ENCODE results near the gene RBP2.

RBP2 gene

DNA sequence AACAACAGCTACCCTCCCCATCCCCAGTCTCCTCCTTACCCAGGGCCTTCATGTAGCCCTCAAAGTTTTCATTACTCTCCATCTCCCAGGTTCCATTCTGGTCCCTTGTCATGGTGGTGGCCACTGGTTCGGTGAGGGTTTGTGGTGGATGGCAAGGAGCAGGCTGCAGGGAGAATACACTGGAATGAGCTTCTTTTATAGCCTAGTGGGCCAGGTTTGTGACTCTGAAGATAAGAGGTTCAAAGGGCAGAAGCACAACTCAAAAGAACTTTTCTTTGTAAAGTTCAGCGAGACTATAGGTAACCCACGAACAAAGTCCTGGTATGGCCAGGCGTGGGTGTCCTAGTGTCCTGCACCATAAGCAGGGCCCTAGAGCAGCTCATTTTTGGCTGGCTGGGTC lies at the start of gene RBP2:
Gene RBP2, minus strand, starts transcription at position 169 of the 400 bp plus-strand sequence. Its CDS starts 57 bp downstream, at position 112.
- DNase-seq: no peak

- no peak for DNase-seq
These were observed 48.7 kb upstream of the RBP2 start for GRCh38 chr3:139524841-139525636.

DNA sequence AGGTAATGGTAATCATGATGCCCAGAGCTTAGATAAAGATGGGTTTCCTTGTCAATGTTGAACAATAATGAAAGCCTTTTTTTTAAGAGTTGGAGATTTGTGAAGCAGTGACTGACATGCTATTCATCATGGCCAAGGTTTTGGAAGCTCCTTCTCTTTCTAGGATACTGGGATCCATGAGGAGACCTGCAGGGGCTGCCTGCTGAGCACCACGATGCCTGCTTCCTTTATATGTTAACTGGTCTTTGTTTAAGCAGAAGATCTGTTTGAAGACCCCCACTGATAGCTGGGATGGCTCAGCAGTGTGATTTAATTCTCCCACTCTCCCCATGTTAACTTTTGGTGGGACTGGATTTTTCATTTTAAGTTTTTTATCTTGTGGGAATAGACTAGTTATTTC lies 47.4 kb upstream of the RBP2 start:
- no peak for DNase-seq

- no peak for DNase-seq
These were observed 46.9 kb upstream of the RBP2 start for GRCh38 chr3:139523166-139523565.

DNA sequence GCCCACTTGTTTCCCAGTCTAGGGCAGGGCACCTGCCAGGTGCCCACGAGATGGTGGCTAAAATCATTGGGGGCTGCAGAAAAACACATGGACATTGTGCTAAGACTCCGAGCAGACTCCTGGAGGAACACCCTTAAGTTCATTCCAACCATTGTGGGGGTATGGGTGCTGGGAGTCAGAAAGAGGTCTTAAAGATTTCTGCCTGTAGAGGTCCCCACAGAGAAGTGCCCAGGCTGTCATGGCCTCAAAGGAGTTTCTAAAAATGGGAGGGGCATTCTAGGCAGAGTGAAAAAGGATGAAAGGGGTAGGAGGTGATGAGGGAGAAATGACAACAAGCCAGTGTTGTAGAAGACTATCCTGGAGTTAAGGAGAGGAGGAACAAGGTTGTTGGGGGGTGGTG lies 46.1 kb upstream of the RBP2 start:
- DNase-seq: no peak

DNA sequence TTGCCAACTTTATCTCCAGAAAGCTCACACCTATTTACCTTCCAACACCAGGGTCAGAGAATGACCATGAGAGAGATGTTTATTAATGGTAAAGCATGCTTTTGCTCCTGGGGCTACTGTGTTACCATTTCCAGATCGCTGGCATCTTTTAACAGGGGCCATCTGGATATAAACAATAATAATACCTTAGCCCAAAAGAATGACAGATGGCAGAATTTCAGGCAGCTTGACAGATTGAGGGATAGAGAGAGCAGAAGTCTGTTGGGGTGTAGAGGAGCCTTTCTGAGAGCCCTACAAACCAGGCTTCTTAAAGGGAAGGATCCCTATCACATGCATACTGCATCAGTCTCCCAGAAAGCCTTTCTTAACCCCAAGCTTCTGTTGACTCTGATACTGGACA lies 45.5 kb upstream of the RBP2 start:
- peak; percentile 89 for DNase-seq

GRCh38 chr3:139521144-139521543 lies 44.8 kb upstream of the RBP2 start:
- no peak for DNase-seq

- DNase-seq: no peak
These were observed 43.9 kb upstream of the RBP2 start for GRCh38 chr3:139519998-139520737.

DNA sequence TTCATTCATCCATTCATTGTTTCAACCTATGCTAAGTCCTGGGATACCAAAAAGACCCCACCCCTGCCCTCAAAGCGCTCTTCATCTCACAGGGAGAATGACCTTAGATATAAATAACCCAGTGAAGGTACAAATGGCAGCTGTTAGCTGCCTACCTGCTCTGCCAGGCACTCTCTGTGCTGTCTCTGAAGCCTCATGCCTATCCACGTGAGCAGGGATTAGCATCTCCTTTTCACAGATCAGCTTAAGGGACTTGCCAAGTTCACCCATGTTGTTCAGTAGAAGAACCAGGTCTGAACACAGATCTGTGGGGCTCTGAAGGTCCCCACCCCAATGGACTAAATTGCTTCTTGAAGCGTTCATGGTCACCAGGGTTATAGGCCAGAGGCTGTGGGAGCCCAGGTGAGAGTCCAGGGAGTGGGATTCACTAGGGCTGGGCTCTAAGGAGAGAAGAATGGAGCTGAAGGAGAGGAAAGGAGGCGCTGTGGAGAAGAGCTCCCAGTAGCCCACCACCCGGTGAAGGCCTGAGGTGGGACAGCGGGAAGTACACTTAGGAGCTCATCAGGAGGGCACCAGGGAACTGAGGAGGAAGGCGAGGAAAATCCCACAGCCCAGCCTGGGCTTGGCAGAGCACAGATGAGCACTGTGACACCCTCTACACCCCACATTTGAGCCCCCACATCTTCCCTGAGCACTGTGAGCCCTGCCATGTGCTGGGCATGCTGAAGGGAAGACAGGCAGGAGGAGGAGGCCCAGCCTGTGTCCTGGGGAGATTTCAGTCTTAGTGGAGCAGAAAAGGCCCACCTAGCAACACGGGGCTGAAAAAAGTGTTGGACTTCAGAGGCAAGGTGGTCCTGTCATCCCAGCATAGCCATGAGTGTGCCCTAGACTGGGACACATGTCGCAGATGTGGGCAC lies 42.9 kb upstream of the RBP2 start:
- no peak for DNase-seq

- DNase-seq: no peak
These were observed 42.0 kb upstream of the RBP2 start for GRCh38 chr3:139518306-139518705.

GRCh38 chr3:139517321-139518065 lies 41.2 kb upstream of the RBP2 start:
- no peak for DNase-seq

DNA sequence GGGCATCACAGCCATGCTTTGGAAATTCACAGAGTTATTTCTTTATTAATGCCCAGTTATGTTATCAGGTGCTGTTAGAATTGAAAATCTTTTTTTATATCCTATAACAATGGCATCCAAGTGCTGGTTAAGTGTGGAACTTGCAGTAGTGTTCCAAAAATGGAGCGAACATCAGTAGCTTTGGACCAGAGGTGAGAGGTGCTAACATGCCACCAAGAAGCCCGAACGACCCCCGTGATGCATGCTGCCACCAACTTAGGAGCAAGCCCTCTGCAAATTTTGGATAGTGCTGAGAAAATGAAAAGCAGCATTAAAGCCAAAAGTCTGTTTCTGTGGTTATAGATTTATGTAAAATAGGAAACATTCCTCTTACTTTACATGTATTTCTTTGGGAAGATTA lies 38.4 kb upstream of the RBP2 start:
- DNase-seq: no peak

- DNase-seq: peak; percentile 26
These were observed 33.3 kb upstream of the RBP2 start for GRCh38 chr3:139509631-139510030.

GRCh38 chr3:139506766-139507165 lies 30.4 kb upstream of the RBP2 start:
- DNase-seq: no peak

DNA sequence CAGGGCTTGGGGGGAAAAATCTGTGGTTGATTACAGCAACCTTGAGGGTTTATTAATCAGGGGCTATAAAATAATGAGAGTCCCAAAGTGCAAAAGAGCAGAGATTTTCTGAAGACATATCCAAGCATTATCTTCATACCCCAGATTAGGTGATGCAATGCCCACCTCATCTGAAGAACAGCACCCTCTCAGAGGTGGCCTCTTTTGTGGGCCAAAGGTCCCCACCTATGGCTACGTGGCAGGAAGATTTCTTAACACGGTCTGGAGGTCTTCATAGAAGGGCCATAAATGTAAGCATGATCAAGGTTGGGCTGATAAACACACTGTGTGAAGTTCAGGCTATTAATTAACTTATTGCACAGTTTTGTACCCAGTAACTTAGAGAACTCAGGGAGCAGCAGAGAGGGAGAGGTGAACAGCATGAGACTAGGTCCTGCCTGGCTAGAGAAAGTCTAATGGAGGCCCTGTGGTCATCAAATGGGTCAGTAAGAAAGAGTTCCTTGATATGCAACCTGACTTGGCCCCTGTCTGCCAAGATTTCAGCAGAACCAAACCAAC lies 29.6 kb upstream of the RBP2 start:
- DNase-seq: no peak

GRCh38 chr3:139499536-139499935 lies 23.2 kb upstream of the RBP2 start:
- DNase-seq: no peak

- DNase-seq: no peak
These were observed 17.6 kb upstream of the RBP2 start for GRCh38 chr3:139493826-139494385.

DNA sequence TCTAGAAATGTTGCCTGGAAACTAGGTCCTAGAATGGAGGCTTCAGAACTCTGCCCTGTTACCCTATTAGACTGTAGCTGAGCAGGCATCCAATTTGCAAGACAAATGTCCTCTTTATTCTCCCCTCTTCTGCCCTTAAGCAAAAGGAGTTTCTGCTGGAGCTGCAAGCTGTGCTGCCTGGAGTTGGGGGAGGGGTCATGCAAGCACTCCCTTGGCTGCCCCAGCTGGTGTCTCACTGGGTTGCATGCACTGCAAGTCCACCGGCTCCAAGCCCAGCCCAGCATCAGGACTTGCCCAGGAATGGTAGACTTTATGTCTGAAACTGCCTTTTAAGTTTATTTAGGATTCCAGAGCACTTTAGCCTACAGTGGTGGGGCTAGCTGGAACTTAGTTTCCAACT lies 15.7 kb upstream of the RBP2 start:
- peak; percentile 10 for DNase-seq

DNA sequence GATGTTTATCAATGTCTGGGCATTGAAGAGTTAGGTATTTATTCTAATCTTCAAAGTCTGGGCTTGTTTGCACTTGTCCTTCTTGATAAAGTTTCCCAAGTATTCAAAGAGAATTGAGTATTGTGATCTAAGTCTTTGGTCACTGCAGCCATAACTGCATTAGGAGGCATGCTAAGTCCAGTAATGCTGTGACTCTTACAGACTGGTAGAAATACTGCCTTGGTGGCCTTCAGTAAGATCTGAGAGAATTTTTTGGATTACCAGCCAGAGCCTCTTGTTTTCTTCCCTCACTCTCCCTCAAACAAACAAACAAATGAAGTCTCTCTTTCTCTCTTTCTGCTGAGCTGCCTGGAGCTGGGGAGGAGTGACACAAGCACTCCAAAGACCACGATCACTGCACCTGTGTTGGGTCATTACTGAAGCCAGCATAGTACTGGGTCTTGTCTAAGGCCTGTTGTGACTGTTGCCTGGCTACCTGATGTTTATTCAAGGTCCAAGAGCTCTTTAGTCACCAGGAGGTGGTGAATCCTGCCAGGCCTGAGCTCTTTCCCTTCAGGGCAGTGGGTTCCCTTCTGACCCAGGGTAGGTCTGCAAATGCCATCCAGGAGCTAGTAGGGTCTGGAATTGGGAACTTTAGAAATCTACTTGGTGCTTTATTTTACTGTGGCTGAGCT lies 14.8 kb upstream of the RBP2 start:
- no peak for DNase-seq

DNA sequence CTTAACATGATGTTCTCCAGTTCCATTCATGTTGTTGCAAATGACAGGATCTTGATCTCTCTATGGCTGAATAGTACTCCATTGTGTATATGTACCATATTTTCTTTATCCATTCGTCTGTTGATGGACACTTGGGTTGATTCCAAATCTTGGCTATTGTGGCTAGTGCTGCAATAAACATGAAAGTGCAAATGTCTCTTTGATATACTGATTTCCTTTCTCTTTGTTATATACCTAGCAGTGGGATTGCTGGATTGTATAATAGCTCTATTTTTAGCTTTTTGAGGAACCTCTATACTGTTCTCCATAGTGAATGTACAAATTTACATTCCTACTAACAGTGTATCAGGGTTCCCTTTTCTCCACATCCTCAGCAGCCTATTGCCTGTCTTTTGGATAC lies 5.9 kb upstream of the RBP2 start:
- no peak for DNase-seq

DNA sequence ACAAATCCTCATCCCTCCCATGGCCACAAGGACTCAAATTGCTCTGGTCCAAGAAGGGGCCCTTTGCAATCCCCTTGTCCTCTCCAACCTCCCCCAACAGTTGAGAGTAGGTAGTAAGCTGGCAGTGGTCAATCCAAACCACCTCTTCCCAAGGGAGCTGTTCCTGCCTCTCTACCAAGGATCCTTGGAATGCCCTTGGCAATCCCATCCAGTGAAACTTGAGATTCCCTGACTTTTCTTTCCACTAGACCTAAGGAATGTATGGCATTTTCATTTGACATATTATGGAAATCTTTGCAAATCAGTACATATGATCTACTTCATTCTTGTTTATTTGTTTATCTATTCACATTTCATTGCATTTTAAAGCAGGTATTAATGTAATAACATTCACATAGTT lies 4.8 kb upstream of the RBP2 start:
- DNase-seq: no peak

All from NCI-H2171 (cell line).